ENCODE results near the gene WWC2.

DNA sequence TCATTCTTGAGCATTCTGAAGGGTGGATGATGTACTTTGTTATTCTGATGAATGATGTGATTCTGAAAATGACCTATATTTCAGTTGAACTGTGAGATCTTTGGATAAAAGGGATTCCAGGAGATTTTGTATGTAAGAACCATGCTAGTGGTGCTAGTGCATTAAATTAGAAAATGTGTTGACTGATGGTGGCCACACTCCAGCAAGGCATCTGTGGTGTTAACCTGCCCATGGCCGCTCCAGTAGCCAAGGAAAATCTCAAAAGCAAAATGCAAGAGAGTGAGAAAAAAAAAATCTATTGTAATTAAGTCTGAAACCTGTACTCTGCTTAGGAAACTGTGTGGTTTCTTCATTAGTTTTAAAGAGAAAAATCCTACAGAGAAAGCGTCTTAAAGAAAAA is 93.5 kb downstream of the WWC2 start:
- TF ChIP-seq, protein P1, sequence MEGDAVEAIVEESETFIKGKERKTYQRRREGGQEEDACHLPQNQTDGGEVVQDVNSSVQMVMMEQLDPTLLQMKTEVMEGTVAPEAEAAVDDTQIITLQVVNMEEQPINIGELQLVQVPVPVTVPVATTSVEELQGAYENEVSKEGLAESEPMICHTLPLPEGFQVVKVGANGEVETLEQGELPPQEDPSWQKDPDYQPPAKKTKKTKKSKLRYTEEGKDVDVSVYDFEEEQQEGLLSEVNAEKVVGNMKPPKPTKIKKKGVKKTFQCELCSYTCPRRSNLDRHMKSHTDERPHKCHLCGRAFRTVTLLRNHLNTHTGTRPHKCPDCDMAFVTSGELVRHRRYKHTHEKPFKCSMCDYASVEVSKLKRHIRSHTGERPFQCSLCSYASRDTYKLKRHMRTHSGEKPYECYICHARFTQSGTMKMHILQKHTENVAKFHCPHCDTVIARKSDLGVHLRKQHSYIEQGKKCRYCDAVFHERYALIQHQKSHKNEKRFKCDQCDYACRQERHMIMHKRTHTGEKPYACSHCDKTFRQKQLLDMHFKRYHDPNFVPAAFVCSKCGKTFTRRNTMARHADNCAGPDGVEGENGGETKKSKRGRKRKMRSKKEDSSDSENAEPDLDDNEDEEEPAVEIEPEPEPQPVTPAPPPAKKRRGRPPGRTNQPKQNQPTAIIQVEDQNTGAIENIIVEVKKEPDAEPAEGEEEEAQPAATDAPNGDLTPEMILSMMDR (conservative IDR thresholded peaks at IDR 0.05) = no peak
- no peak for TF ChIP-seq ZFX (IDR thresholded peaks at IDR 0.05)

All from C4-2B (cell line).